ENCODE measurements around the gene KCNK7. TPM values are rescaled to one million over a fixed set of nuclear protein-coding genes. Genes with fewer than 3 reads are reported as not detected.

Gene KCNK7
- total RNA-seq, 1 donor from 2014 or later = 1.1 TPM

- peak; percentile 69 for DNase-seq
- intact Hi-C loops (cut with micrococcal nuclease) = loop anchor here (1.0 kb wide), 2 partner anchors 11 to 185 kb away; no protein-coding TSS in a partner anchor
- peak overlapping the region; percentile 24 for H3K4me3 Mint-ChIP-seq
Observed at GRCh38 chr11:65551572-65552387, 43.8 kb downstream of the KCNK7 start.

DNA sequence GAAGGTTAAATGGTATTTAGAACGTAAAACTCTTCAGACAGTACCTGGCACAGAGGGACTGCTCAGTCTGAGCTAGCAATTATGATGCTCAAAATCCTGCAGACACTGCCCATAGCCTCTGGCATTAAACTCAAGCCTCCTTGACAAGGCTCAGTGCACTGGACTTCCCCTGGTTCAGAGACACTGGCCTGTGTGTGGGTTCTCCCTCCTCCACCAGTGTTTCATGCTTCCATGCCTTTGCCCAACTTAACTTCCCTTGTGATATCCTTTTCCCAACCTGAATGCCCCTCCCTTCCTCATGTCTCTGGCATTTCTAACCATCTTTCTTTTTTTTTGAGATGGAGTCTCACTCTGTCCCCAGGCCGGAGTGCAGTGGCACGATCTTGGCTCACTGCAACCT is 46.5 kb downstream of the KCNK7 start:
- DNase-seq (no peak), ATAC-seq (ENCODE audit: low read depth) (no peak)
- ChIA-PET POLR2A (interaction anchor here (0.6 to 1.8 kb wide), 6 partner anchors 9 to 226 kb away, joined by 3 to 7 read pairs (median 5); no protein-coding TSS in a partner anchor), CTCF (interaction anchor here (1.2 kb wide), 1 partner anchor 8 kb away, joined by 5 read pairs; no protein-coding TSS in a partner anchor)
- intact Hi-C loops (cut with micrococcal nuclease) = no loop called here
- Mint-ChIP-seq H3K9me3 (no peaks in the 10 kb centered on the region), H3K27me3 (no peaks in the 10 kb centered on the region), H3K36me3 (ENCODE audit: low read depth) (no peaks in the 10 kb centered on the region), H3K4me1 (peaks cover 62% of the 10 kb centered on the region), H3K27ac (no peak overlapping the region), H3K4me3 (no peak overlapping the region)
- no peak for TF ChIP-seq CTCF (IDR thresholded peaks at IDR 0.05)

More at GRCh38 chr11:65551572-65552387, 43.8 kb downstream of the KCNK7 start:
- ChIA-PET CTCF (interaction anchor here (0.5 to 3.7 kb wide), 10 partner anchors 11 to 189 kb away, joined by 3 to 47 read pairs (median 4); partner anchors contain the start of genes EHBP1L1 and ZNRD2), POLR2A (interaction anchor here (0.5 to 3.2 kb wide), 16 partner anchors 9 to 173 kb away, joined by 3 to 38 read pairs (median 3); partner anchors contain the start of genes MALAT1 and ZNRD2)
- ATAC-seq (ENCODE audit: low read depth) = peak; percentile 83
- H3K36me3 Mint-ChIP-seq (ENCODE audit: low read depth) = no peaks in the 10 kb centered on the region
- H3K27ac Mint-ChIP-seq = peak overlapping the region; percentile 59
- no peak for TF ChIP-seq CTCF (IDR thresholded peaks at IDR 0.05)
- H3K4me1 Mint-ChIP-seq = peaks cover 64% of the 10 kb centered on the region
- no peaks in the 10 kb centered on the region for H3K9me3 Mint-ChIP-seq
- H3K27me3 Mint-ChIP-seq = no peaks in the 10 kb centered on the region

- H3K4me1 Mint-ChIP-seq = peaks cover 62% of the 10 kb centered on the region
- DNase-seq = no peak
Observed at GRCh38 chr11:65548395-65548794, 47.2 kb downstream of the KCNK7 start.

GRCh38 chr11:65547446-65548125 is 48.0 kb downstream of the KCNK7 start:
- peaks cover 58% of the 10 kb centered on the region for H3K4me1 Mint-ChIP-seq

More at GRCh38 chr11:65548395-65548794, 47.2 kb downstream of the KCNK7 start:
- no peaks in the 10 kb centered on the region for H3K9me3 Mint-ChIP-seq
- POLR2A ChIA-PET = interaction anchor here (0.6 to 1.8 kb wide), 4 partner anchors 8 to 42 kb away, joined by 3 to 7 read pairs (median 5); no protein-coding TSS in a partner anchor
- H3K36me3 Mint-ChIP-seq (ENCODE audit: low read depth) = no peaks in the 10 kb centered on the region
- intact Hi-C loops (cut with micrococcal nuclease) = no loop called here
- CTCF ChIA-PET = interaction anchor here (1.2 kb wide), 1 partner anchor 8 kb away, joined by 5 read pairs; no protein-coding TSS in a partner anchor
- no peak for ATAC-seq (ENCODE audit: low read depth)
- H3K27ac Mint-ChIP-seq = peak overlapping the region; percentile 60
- no peaks in the 10 kb centered on the region for H3K27me3 Mint-ChIP-seq
- no peak overlapping the region for H3K4me3 Mint-ChIP-seq
- TF ChIP-seq CTCF (IDR thresholded peaks at IDR 0.05) = no peak

More at GRCh38 chr11:65547446-65548125, 48.0 kb downstream of the KCNK7 start:
- POLR2A ChIA-PET = interaction anchor here (1.1 to 2.4 kb wide), 7 partner anchors 10 to 122 kb away, joined by 4 to 13 read pairs (median 7); partner anchors contain the start of gene ZNRD2
- Mint-ChIP-seq H3K36me3 (ENCODE audit: low read depth) (no peaks in the 10 kb centered on the region), H3K9me3 (no peaks in the 10 kb centered on the region), H3K4me3 (no peak overlapping the region), H3K27ac (peak overlapping the region; percentile 89), H3K27me3 (no peaks in the 10 kb centered on the region)
- DNase-seq = no peak
- intact Hi-C loops (cut with micrococcal nuclease) = no loop called here
- TF ChIP-seq CTCF (IDR thresholded peaks at IDR 0.05) = no peak
- ATAC-seq (ENCODE audit: low read depth) = no peak
- CTCF ChIA-PET = interaction anchor here (3.1 kb wide), 1 partner anchor 42 kb away, joined by 13 read pairs; no protein-coding TSS in a partner anchor

All from activated B cell treated with CpG ODN at 0.5 μM for 24 hours (primary cell).